ENCODE measurements around the gene PRKN.

DNA sequence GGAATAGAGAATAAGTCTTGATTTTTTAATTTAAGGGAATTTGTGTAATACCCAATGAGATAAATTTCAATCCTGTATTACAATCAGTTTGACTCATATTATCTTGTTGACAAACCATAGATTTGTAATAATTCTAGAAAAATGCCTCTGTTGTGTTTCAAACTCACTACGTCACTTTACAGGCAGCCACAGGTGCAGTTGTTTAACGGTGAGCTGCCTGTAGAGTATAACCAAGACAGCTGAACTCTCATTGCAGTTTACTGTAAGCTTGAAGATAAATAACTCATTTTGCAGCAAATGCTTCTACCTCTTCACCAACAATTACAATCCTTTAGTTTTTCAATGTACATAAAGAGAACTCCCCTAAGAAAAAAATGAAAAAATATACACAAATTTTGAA is 114.3 kb downstream of the PRKN start:
- TF ChIP-seq, protein P1, sequence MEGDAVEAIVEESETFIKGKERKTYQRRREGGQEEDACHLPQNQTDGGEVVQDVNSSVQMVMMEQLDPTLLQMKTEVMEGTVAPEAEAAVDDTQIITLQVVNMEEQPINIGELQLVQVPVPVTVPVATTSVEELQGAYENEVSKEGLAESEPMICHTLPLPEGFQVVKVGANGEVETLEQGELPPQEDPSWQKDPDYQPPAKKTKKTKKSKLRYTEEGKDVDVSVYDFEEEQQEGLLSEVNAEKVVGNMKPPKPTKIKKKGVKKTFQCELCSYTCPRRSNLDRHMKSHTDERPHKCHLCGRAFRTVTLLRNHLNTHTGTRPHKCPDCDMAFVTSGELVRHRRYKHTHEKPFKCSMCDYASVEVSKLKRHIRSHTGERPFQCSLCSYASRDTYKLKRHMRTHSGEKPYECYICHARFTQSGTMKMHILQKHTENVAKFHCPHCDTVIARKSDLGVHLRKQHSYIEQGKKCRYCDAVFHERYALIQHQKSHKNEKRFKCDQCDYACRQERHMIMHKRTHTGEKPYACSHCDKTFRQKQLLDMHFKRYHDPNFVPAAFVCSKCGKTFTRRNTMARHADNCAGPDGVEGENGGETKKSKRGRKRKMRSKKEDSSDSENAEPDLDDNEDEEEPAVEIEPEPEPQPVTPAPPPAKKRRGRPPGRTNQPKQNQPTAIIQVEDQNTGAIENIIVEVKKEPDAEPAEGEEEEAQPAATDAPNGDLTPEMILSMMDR (IDR thresholded peaks at IDR 0.05), result no peak
- TF ChIP-seq POLR2A (IDR thresholded peaks at IDR 0.05), result no peak
